CD4-positive, alpha-beta memory T cell (primary cell): ENCODE results near the gene AGPAT3. TPM values are rescaled to one million over a fixed set of nuclear protein-coding genes. Genes with fewer than 3 reads are reported as not detected.

ENCODE experiments used
- CTCF ChIA-PET: fragments of 350-600 bp; sonication (Branson Sonifier 250); formaldehyde crosslinking; loops from one replicate; lab custom pipeline; 2021; ENCODE audit warnings: inconsistent platforms; ENCODE audit not compliant: partially characterized antibody; lab: Charles Lee
- POLR2A ChIA-PET: fragments of 350-600 bp; sonication (Branson Sonifier 250); formaldehyde crosslinking; loops from one replicate; lab custom pipeline; 2021; ENCODE audit not compliant: partially characterized antibody; lab: Charles Lee
- DNase-seq, 5 donors: peaks; one replicate each; pipeline versions ENCODE4 v3.0.0 to v3.0.0-alpha.2; 2020 to 2022; ENCODE audit warnings: mixed read lengths in 1 of 5
- H3K27ac ChIP-seq: one replicate; pipeline ENCODE4 v1.7.0; 2013; ENCODE audit warnings: low read depth, low read length
- H3K27me3 ChIP-seq: 2 replicates; pipeline ENCODE4 v1.7.0; 2013; ENCODE audit warnings: mild to moderate bottlenecking, low read length, moderate library complexity; ENCODE audit not compliant: insufficient read depth
- H3K36me3 ChIP-seq: 2 replicates; pipeline ENCODE4 v1.7.0; 2013; ENCODE audit warnings: mild to moderate bottlenecking, low read length, moderate library complexity; ENCODE audit not compliant: insufficient read depth
- H3K4me1 ChIP-seq: 2 replicates; pipeline ENCODE4 v1.7.0; 2013; ENCODE audit warnings: mild to moderate bottlenecking, low read length, moderate library complexity; ENCODE audit not compliant: insufficient read depth
- H3K4me3 ChIP-seq, 2 donors: one replicate each; pipeline ENCODE4 v1.7.0; 2013; ENCODE audit warnings: low read length in 2 of 2, mild to moderate bottlenecking in 1 of 2
- H3K9me3 ChIP-seq, 2 donors: one replicate each; pipeline ENCODE4 v1.7.0; 2013; ENCODE audit warnings: low read length in 2 of 2, control low read depth in 1 of 2; ENCODE audit not compliant: control insufficient read depth in 1 of 2
- H3K27ac Mint-ChIP-seq, 7 donors: one replicate each; pipeline ENCODE4 v1.8.0; 2020 to 2021; ENCODE audit warnings: mixed read lengths in 7 of 7, mild to moderate bottlenecking in 6 of 7, inconsistent platforms in 3 of 7, moderate library complexity in 3 of 7
- H3K27me3 Mint-ChIP-seq, 2 donors: one replicate each; pipeline ENCODE4 v1.8.0; 2020 to 2021; ENCODE audit warnings: mixed read lengths in 2 of 2
- H3K36me3 Mint-ChIP-seq, 2 donors: one replicate each; pipeline ENCODE4 v1.8.0; 2020 to 2021; ENCODE audit warnings: mixed read lengths in 2 of 2, inconsistent platforms in 1 of 2, mild to moderate bottlenecking in 1 of 2
- H3K4me1 Mint-ChIP-seq, 4 donors: one replicate each; pipeline ENCODE4 v1.8.0; 2020 to 2021; ENCODE audit warnings: mixed read lengths in 4 of 4, mild to moderate bottlenecking in 1 of 4
- H3K4me3 Mint-ChIP-seq, 8 donors: one replicate each; pipeline ENCODE4 v1.8.0; 2020 to 2021; ENCODE audit warnings: mixed read lengths in 8 of 8, mild to moderate bottlenecking in 7 of 8, moderate library complexity in 6 of 8, inconsistent platforms in 3 of 8
- H3K9me3 Mint-ChIP-seq, 8 donors: one replicate each; pipeline ENCODE4 v1.8.0; 2020 to 2021; ENCODE audit warnings: mixed read lengths in 8 of 8, mild to moderate bottlenecking in 5 of 8, inconsistent platforms in 3 of 8, moderate library complexity in 1 of 8
- intact Hi-C: fragments of 100-400 bp; cut with micrococcal nuclease; formaldehyde crosslinking; loops from one replicate; pipeline ENCODE4 v1.15.1; 2023
- polyA plus RNA-seq, 2 donors: library from polyadenylated mRNA; unstranded; fragments of 300-500 nt; fragmentation: Illumina TruSeq; gene quantifications; one replicate each; pipeline ENCODE4 v1.2.3, GENCODE V29; 2021
- total RNA-seq, 2 experiments: library from RNA; stranded (reverse); gene quantifications; one replicate each; pipeline ENCODE4 v1.2.3, GENCODE V29; 2021

Gene AGPAT3
- total and polyA plus RNA-seq, 4 experiments from 2014 or later, result 16.0 to 76.7 (median 46.7) TPM

GRCh38 chr21:43927591-43928221 lies 62.7 kb downstream of the AGPAT3 start:
- no peak for DNase-seq
- Mint-ChIP-seq H3K9me3 (no peaks in the 10 kb centered on the region), H3K27ac (peak overlapping the region in 1 of 7 donors; percentile 53), H3K36me3 (peaks cover 3 to 21% of the 10 kb centered on the region in 2 donors), H3K27me3 (no peaks in the 10 kb centered on the region), H3K4me3 (no peak overlapping the region), H3K4me1 (peaks cover 0 to 34% (median 12%) of the 10 kb centered on the region in 4 donors)
- intact Hi-C loops, result no loop called here
- H3K4me3 ChIP-seq, result no peak overlapping the region
- peaks cover 8% of the 10 kb centered on the region for H3K4me1 ChIP-seq
- ChIA-PET POLR2A (interaction anchor here (1.2 kb wide), 1 partner anchor 40 kb away, joined by 3 read pairs; no protein-coding TSS in a partner anchor), CTCF (interaction anchor here (0.9 kb wide), 1 partner anchor 12 kb away, joined by 3 read pairs; no protein-coding TSS in a partner anchor)
- no peak overlapping the region for H3K27ac ChIP-seq
- H3K27me3 ChIP-seq, result no peaks in the 10 kb centered on the region
- no peaks in the 10 kb centered on the region for H3K9me3 ChIP-seq
- peaks cover 17% of the 10 kb centered on the region for H3K36me3 ChIP-seq

- ChIA-PET CTCF (no interaction called here), POLR2A (interaction anchor here (1.2 kb wide), 1 partner anchor 41 kb away, joined by 3 read pairs; no protein-coding TSS in a partner anchor)
- no peak for DNase-seq
- no peak overlapping the region for H3K4me3 ChIP-seq
- peaks cover 17% of the 10 kb centered on the region for H3K36me3 ChIP-seq
- no peaks in the 10 kb centered on the region for H3K27me3 Mint-ChIP-seq
- H3K4me1 Mint-ChIP-seq, result peaks cover 5 to 37% (median 13%) of the 10 kb centered on the region in 4 donors
- no peak overlapping the region for H3K27ac Mint-ChIP-seq
- intact Hi-C loops, result no loop called here
- H3K4me3 Mint-ChIP-seq, result no peak overlapping the region
- H3K9me3 ChIP-seq, result no peaks in the 10 kb centered on the region
- H3K36me3 Mint-ChIP-seq, result peaks cover 3 to 26% of the 10 kb centered on the region in 2 donors
- no peaks in the 10 kb centered on the region for H3K9me3 Mint-ChIP-seq
- no peaks in the 10 kb centered on the region for H3K27me3 ChIP-seq
- H3K4me1 ChIP-seq, result peaks cover 3% of the 10 kb centered on the region
- H3K27ac ChIP-seq, result no peak overlapping the region
Measured at GRCh38 chr21:43928222-43929125, 63.5 kb downstream of the AGPAT3 start.

GRCh38 chr21:43929217-43929971 lies 64.4 kb downstream of the AGPAT3 start:
- peaks cover 17% of the 10 kb centered on the region for H3K36me3 ChIP-seq
- intact Hi-C loops, result no loop called here
- H3K27me3 Mint-ChIP-seq, result no peaks in the 10 kb centered on the region

DNA sequence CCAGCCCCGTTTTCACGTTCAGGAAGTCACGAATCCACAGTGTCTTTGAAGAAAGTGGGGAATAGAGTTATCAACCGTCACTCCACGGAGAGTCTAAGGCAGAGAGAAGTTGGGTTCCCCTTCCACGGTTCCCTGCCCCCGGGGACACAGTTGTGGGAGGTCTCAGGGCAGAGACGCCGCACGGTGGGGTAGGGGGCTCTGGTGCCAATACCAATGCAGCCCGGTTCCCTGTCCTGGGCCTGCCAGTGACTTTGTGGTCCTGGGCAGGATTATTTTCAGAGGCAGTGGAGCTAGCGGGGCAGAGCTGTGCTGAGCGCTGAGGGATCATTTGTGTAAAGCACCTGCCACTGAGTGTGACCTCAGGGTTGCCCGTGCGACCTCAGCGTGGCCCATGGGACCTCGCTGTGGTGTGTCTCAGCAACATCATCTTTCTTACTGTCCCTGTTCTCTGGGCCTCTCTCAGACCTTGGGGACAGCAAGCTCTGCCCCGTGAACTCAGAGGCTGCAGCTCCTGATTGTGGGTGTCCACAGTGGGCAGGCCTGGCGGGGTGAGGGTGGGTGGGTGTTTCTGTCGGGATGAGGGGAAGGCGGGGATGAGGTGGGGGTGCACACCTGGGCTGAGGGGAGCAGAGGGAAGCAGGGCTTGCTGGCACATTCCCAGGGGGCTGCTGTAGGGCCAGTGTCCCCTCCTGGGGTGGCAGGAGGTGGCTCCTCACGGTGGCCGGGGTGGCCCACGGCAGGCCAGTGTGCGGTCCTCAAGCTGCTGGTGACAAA lies 65.2 kb downstream of the AGPAT3 start:
- Mint-ChIP-seq H3K27ac (no peak overlapping the region), H3K9me3 (no peaks in the 10 kb centered on the region), H3K4me3 (no peak overlapping the region), H3K36me3 (peaks cover 6 to 17% of the 10 kb centered on the region in 2 donors), H3K4me1 (peaks cover 5 to 35% (median 13%) of the 10 kb centered on the region in 4 donors), H3K27me3 (no peaks in the 10 kb centered on the region)
- peaks cover 17% of the 10 kb centered on the region for H3K36me3 ChIP-seq
- no peaks in the 10 kb centered on the region for H3K27me3 ChIP-seq
- no peak overlapping the region for H3K27ac ChIP-seq
- ChIA-PET CTCF (no interaction called here), POLR2A (no interaction called here)
- no peaks in the 10 kb centered on the region for H3K4me1 ChIP-seq
- no peak for DNase-seq
- no peaks in the 10 kb centered on the region for H3K9me3 ChIP-seq
- no peak overlapping the region for H3K4me3 ChIP-seq
- intact Hi-C loops, result no loop called here

More at GRCh38 chr21:43929217-43929971, 64.4 kb downstream of the AGPAT3 start:
- H3K4me3 Mint-ChIP-seq, result no peak overlapping the region
- no peak for DNase-seq
- H3K9me3 ChIP-seq, result no peaks in the 10 kb centered on the region
- no peaks in the 10 kb centered on the region for H3K4me1 ChIP-seq
- peaks cover 5 to 35% (median 13%) of the 10 kb centered on the region in 4 donors for H3K4me1 Mint-ChIP-seq
- H3K9me3 Mint-ChIP-seq, result no peaks in the 10 kb centered on the region
- H3K27ac ChIP-seq, result no peak overlapping the region
- no peaks in the 10 kb centered on the region for H3K27me3 ChIP-seq
- H3K27ac Mint-ChIP-seq, result no peak overlapping the region
- ChIA-PET CTCF (no interaction called here), POLR2A (no interaction called here)
- no peak overlapping the region for H3K4me3 ChIP-seq
- peaks cover 6 to 21% of the 10 kb centered on the region in 2 donors for H3K36me3 Mint-ChIP-seq

DNA sequence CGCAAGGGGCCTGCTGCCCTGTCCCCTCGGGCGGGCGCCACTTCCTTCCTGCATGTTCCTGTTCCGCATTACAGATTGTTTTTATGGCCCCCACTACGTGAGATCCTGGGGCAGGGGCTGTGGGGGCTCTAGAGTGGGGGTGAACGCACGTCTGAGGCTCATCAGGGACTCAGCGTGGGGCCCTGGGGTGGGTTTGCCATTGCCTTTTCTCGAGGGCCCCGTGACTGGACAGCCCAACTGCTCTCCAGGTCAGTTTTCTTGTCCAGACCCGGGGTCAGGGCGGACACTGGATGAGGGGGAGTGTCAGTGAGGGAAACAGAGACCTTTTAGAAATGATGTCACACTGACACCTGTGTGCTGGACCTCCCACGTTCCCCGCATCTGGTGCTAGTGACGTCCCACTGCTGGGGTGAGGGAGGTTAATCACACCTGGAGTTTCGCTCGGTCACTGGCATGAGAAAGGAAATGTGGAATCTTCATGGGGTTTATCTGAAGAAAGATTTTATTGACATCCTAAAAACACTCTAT lies 65.9 kb downstream of the AGPAT3 start:
- H3K36me3 Mint-ChIP-seq, result peaks cover 6 to 17% of the 10 kb centered on the region in 2 donors
- Histone ChIP-seq H3K27me3 (no peaks in the 10 kb centered on the region), H3K4me3 (no peak overlapping the region), H3K9me3 (no peaks in the 10 kb centered on the region), H3K4me1 (no peaks in the 10 kb centered on the region), H3K27ac (no peak overlapping the region), H3K36me3 (peaks cover 17% of the 10 kb centered on the region)
- no peak overlapping the region for H3K27ac Mint-ChIP-seq
- no peaks in the 10 kb centered on the region for H3K9me3 Mint-ChIP-seq
- peaks cover 5 to 35% (median 13%) of the 10 kb centered on the region in 4 donors for H3K4me1 Mint-ChIP-seq
- POLR2A ChIA-PET, result no interaction called here
- CTCF ChIA-PET, result no interaction called here
- no peaks in the 10 kb centered on the region for H3K27me3 Mint-ChIP-seq
- no peak overlapping the region for H3K4me3 Mint-ChIP-seq
- DNase-seq, result no peak
- intact Hi-C loops, result no loop called here

- Histone ChIP-seq H3K36me3 (peaks cover 17% of the 10 kb centered on the region), H3K4me3 (no peak overlapping the region), H3K4me1 (no peaks in the 10 kb centered on the region), H3K9me3 (no peaks in the 10 kb centered on the region), H3K27ac (no peak overlapping the region), H3K27me3 (no peaks in the 10 kb centered on the region)
- peaks cover 5 to 35% (median 13%) of the 10 kb centered on the region in 4 donors for H3K4me1 Mint-ChIP-seq
- no peak for DNase-seq
- H3K4me3 Mint-ChIP-seq, result no peak overlapping the region
- ChIA-PET POLR2A (no interaction called here), CTCF (interaction anchor here (0.9 kb wide), 1 partner anchor 45 kb away, joined by 3 read pairs; no protein-coding TSS in a partner anchor)
- peaks cover 9 to 17% of the 10 kb centered on the region in 2 donors for H3K36me3 Mint-ChIP-seq
- H3K9me3 Mint-ChIP-seq, result no peaks in the 10 kb centered on the region
- no peak overlapping the region for H3K27ac Mint-ChIP-seq
- H3K27me3 Mint-ChIP-seq, result no peaks in the 10 kb centered on the region
- intact Hi-C loops, result no loop called here
Measured at GRCh38 chr21:43931489-43931888, 66.5 kb downstream of the AGPAT3 start.
